C4-2B (cell line): ENCODE measurements around the gene TIMM21.

ENCODE experiments used
- ZFX ChIP-seq: fragments of 450-650 bp; IDR thresholded peaks from 2 replicates; pipeline ENCODE4 v1.6.1; 2017
- TF ChIP-seq, protein P1 (sequence below): fragments of 450-650 bp; conservative IDR thresholded peaks from 2 replicates; pipeline ENCODE4 v1.5.1; 2017; ENCODE audit warnings: mild to moderate bottlenecking

DNA sequence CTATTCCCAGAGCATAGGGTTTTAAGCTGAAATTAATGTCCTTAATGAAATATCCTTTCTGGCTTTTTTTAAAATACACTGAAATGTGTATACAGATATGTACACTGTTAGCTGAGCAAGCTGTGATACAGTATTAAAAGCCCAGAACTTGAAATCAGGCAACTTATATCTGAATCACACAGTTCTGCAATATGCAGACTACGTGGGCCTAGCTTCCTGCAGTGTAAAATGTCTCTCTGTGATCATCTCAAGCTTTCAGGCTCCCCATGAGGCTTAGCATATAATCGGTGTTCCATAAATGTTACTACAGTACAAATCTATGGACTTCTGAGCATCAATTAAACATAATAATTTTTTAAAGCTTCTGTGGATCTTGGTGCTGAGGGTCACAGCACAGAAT is 8.9 kb upstream of the TIMM21 start:
- TF ChIP-seq, protein P1, sequence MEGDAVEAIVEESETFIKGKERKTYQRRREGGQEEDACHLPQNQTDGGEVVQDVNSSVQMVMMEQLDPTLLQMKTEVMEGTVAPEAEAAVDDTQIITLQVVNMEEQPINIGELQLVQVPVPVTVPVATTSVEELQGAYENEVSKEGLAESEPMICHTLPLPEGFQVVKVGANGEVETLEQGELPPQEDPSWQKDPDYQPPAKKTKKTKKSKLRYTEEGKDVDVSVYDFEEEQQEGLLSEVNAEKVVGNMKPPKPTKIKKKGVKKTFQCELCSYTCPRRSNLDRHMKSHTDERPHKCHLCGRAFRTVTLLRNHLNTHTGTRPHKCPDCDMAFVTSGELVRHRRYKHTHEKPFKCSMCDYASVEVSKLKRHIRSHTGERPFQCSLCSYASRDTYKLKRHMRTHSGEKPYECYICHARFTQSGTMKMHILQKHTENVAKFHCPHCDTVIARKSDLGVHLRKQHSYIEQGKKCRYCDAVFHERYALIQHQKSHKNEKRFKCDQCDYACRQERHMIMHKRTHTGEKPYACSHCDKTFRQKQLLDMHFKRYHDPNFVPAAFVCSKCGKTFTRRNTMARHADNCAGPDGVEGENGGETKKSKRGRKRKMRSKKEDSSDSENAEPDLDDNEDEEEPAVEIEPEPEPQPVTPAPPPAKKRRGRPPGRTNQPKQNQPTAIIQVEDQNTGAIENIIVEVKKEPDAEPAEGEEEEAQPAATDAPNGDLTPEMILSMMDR = no peak
- TF ChIP-seq ZFX = no peak
